Activated effector memory CD4-positive, alpha-beta T cell treated with anti-CD3 and anti-CD28 coated beads, Interleukin-2, amount 50 U/mL, for 16 hours (primary cell): ENCODE data around the gene ZAR1L.
"Not testable (repeated sequence)": the region's sequence is repeated elsewhere in the genome, so short reads cannot be mapped to it uniquely, and the experiment has no call there.

Experiments
- DNase-seq: peaks from one replicate; pipeline ENCODE4 v3.0.0-alpha.2; 2020

Gene ZAR1L

GRCh38 chr13:32315238-32316027 is at the start of gene ZAR1L, which contains the start of gene BRCA2:
ZAR1L (minus strand) TSS chr13:32315363; CDS start chr13:32311925, 3,438 bp downstream.
BRCA2 (plus strand) TSS chr13:32315508; CDS start chr13:32316461, 953 bp downstream.
- DNase-seq: peak; percentile 96

- no peak for DNase-seq
Measured at GRCh38 chr13:32362574-32362973, 47.4 kb upstream of the ZAR1L start.

- not testable (repeated sequence) for DNase-seq
Measured at GRCh38 chr13:32355935-32356334, 40.8 kb upstream of the ZAR1L start.

GRCh38 chr13:32354040-32354439 is 38.9 kb upstream of the ZAR1L start:
- no peak for DNase-seq

- DNase-seq: not testable (repeated sequence)
Measured at GRCh38 chr13:32350839-32351441, 35.8 kb upstream of the ZAR1L start.

GRCh38 chr13:32347651-32348050 is 32.5 kb upstream of the ZAR1L start:
- DNase-seq: no peak

- DNase-seq: no peak
Measured at GRCh38 chr13:32340914-32341313, 25.8 kb upstream of the ZAR1L start.

- DNase-seq: no peak
Measured at GRCh38 chr13:32334671-32335070, 19.5 kb upstream of the ZAR1L start.

GRCh38 chr13:32330441-32330840 is 15.3 kb upstream of the ZAR1L start:
- DNase-seq: no peak

GRCh38 chr13:32323912-32324311 is 8.7 kb upstream of the ZAR1L start:
- DNase-seq: no peak

- no peak for DNase-seq
Measured at GRCh38 chr13:32320528-32320927, 5.4 kb upstream of the ZAR1L start.

- DNase-seq: no peak
Measured at GRCh38 chr13:32317716-32318465, 2.7 kb upstream of the ZAR1L start.

- no peak for DNase-seq
Measured at GRCh38 chr13:32316501-32316900, 1.3 kb upstream of the ZAR1L start.

- no peak for DNase-seq
Measured at GRCh38 chr13:32316028-32316339, 821 bp upstream of the ZAR1L start.

GRCh38 chr13:32314271-32315237 is 609 bp downstream of the ZAR1L start:
- peak; percentile 79 for DNase-seq

- DNase-seq: no peak
Measured at GRCh38 chr13:32311188-32311897, 3.8 kb downstream of the ZAR1L start.

- no peak for DNase-seq
Measured at GRCh38 chr13:32310134-32310706, 4.9 kb downstream of the ZAR1L start.

GRCh38 chr13:32309312-32310133 is 5.6 kb downstream of the ZAR1L start:
- no peak for DNase-seq

- no peak for DNase-seq
Measured at GRCh38 chr13:32305646-32306045, 9.5 kb downstream of the ZAR1L start.

- no peak for DNase-seq
Measured at GRCh38 chr13:32302461-32302860, 12.7 kb downstream of the ZAR1L start.

- DNase-seq: no peak
Measured at GRCh38 chr13:32300920-32301319, 14.2 kb downstream of the ZAR1L start.
